Endodermal cell (in vitro differentiated cells): Measurements from ENCODE around the gene TCEA3. TPM values are rescaled to one million over a fixed set of nuclear protein-coding genes. Genes with fewer than 3 reads are reported as not detected.

ENCODE experiments used
- DNase-seq: peaks from one replicate; pipeline ENCODE4 v3.0.0-alpha.2; 2017
- H3K27ac ChIP-seq: 2 replicates; pipeline ENCODE4 v1.5.1; 2013; ENCODE audit warnings: mild to moderate bottlenecking, low read depth, low read length, moderate library complexity
- H3K27me3 ChIP-seq: 2 replicates; pipeline ENCODE4 v1.6.1; 2013; ENCODE audit warnings: mild to moderate bottlenecking, low read length, moderate library complexity; ENCODE audit not compliant: insufficient read depth, control insufficient read depth, poor library complexity, severe bottlenecking
- H3K36me3 ChIP-seq: 2 replicates; pipeline ENCODE4 v1.7.0; 2013; ENCODE audit warnings: mild to moderate bottlenecking, low read length, moderate library complexity; ENCODE audit not compliant: control insufficient read depth, insufficient read depth
- H3K4me1 ChIP-seq: one replicate; pipeline ENCODE4 v1.7.0; 2013; ENCODE audit warnings: low read length; ENCODE audit not compliant: control insufficient read depth, insufficient read depth
- H3K4me3 ChIP-seq: 2 replicates; pipeline ENCODE4 v1.5.1; 2013; ENCODE audit warnings: mild to moderate bottlenecking, low read length, moderate library complexity
- H3K9ac ChIP-seq: 2 replicates; pipeline ENCODE4 v1.6.1; 2013; ENCODE audit warnings: mild to moderate bottlenecking, low read length, moderate library complexity; ENCODE audit not compliant: poor library complexity, severe bottlenecking; ENCODE audit errors: extremely low read depth
- H3K9me3 ChIP-seq: 2 replicates; pipeline ENCODE4 v1.6.1; 2013; ENCODE audit warnings: mild to moderate bottlenecking, low read length, moderate library complexity; ENCODE audit not compliant: control insufficient read depth
- H3K27ac Mint-ChIP-seq: 2 replicates; pipeline ENCODE4 v1.8.0; 2020; ENCODE audit warnings: mixed read lengths
- H3K27me3 Mint-ChIP-seq: 2 replicates; pipeline ENCODE4 v1.8.0; 2021; ENCODE audit warnings: mild to moderate bottlenecking, mixed read lengths; ENCODE audit not compliant: insufficient read depth
- H3K36me3 Mint-ChIP-seq: 2 replicates; pipeline ENCODE4 v1.8.0; 2020; ENCODE audit warnings: low read depth, mixed read lengths
- H3K4me1 Mint-ChIP-seq: 2 replicates; pipeline ENCODE4 v1.8.0; 2020; ENCODE audit warnings: mixed read lengths
- H3K4me3 Mint-ChIP-seq: 2 replicates; pipeline ENCODE4 v1.8.0; 2020; ENCODE audit warnings: mild to moderate bottlenecking, moderate library complexity, mixed read lengths
- H3K9me3 Mint-ChIP-seq: 2 replicates; pipeline ENCODE4 v1.8.0; 2020; ENCODE audit warnings: mild to moderate bottlenecking, mixed read lengths
- WGBS, 2 experiments: methylation state at CpG; one replicate each; pipeline versions ENCODE4 v1.1.5 to v1.1.7; 2013; ENCODE audit warnings: missing lambda C conversion rate in 2 of 2, mixed read lengths in 1 of 2; ENCODE audit not compliant: insufficient coverage in 1 of 2, insufficient read length in 1 of 2; 5-methylcytosine and 5-hydroxymethylcytosine counted together
- total RNA-seq, 2 donors: library from RNA; stranded (reverse); fragmentation: NEBNext Ultra II Directional in 1 of 2; extraction: Animal tissue kit (Norgen Biotek cat#: 25700) in 1 of 2; gene quantifications; 2 replicates in 1 of 2; 3 replicates in 1 of 2; pipeline ENCODE4 v1.2.1, GENCODE V29; 2021
- TF ChIP-seq, protein P1 (sequence below): fragments of 200-600 bp; sonication (generic); conservative IDR thresholded peaks from 2 replicates; pipeline ENCODE4 v1.5.0; 2021; ENCODE audit warnings: antibody characterized with exemption, mild to moderate bottlenecking

The TCEA3 gene
- total RNA-seq, 2 donors from 2014 or later: 4.0 to 4.7 TPM

DNA sequence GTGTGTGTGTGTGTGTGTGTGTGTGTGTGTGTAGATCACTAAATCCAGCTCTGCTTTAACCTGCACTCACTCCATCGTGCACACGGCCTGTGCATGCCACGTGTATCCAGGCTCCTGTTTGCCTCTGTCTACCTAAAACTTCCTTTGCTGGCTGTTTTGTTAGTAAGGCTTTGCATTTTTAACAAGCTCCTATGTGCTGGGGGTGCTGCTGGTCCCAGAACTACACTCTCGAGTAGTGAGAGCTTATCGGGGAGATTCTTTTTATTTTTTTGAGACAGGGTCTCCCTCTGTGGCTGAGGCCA lies 596 bp upstream of the TCEA3 start:
- TF ChIP-seq, protein P1, sequence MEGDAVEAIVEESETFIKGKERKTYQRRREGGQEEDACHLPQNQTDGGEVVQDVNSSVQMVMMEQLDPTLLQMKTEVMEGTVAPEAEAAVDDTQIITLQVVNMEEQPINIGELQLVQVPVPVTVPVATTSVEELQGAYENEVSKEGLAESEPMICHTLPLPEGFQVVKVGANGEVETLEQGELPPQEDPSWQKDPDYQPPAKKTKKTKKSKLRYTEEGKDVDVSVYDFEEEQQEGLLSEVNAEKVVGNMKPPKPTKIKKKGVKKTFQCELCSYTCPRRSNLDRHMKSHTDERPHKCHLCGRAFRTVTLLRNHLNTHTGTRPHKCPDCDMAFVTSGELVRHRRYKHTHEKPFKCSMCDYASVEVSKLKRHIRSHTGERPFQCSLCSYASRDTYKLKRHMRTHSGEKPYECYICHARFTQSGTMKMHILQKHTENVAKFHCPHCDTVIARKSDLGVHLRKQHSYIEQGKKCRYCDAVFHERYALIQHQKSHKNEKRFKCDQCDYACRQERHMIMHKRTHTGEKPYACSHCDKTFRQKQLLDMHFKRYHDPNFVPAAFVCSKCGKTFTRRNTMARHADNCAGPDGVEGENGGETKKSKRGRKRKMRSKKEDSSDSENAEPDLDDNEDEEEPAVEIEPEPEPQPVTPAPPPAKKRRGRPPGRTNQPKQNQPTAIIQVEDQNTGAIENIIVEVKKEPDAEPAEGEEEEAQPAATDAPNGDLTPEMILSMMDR: no peak
- Histone ChIP-seq H3K9ac (no peak overlapping the region), H3K4me1 (no peaks in the 10 kb centered on the region), H3K27me3 (peaks cover 60% of the 10 kb centered on the region), H3K9me3 (no peaks in the 10 kb centered on the region), H3K4me3 (peak overlapping the region; percentile 66), H3K36me3 (peaks cover 34% of the 10 kb centered on the region), H3K27ac (no peak overlapping the region)
- Mint-ChIP-seq H3K9me3 (no peaks in the 10 kb centered on the region), H3K27ac (no peak overlapping the region), H3K4me3 (peak overlapping the region; percentile 57), H3K36me3 (peaks cover 41% of the 10 kb centered on the region), H3K4me1 (peaks cover 10% of the 10 kb centered on the region), H3K27me3 (peaks cover 79% of the 10 kb centered on the region)
- DNase-seq: no peak
- 27 to 49% methylated on average over 3 to 5 of the region's 5 CpGs for WGBS, 2 experiments

DNA sequence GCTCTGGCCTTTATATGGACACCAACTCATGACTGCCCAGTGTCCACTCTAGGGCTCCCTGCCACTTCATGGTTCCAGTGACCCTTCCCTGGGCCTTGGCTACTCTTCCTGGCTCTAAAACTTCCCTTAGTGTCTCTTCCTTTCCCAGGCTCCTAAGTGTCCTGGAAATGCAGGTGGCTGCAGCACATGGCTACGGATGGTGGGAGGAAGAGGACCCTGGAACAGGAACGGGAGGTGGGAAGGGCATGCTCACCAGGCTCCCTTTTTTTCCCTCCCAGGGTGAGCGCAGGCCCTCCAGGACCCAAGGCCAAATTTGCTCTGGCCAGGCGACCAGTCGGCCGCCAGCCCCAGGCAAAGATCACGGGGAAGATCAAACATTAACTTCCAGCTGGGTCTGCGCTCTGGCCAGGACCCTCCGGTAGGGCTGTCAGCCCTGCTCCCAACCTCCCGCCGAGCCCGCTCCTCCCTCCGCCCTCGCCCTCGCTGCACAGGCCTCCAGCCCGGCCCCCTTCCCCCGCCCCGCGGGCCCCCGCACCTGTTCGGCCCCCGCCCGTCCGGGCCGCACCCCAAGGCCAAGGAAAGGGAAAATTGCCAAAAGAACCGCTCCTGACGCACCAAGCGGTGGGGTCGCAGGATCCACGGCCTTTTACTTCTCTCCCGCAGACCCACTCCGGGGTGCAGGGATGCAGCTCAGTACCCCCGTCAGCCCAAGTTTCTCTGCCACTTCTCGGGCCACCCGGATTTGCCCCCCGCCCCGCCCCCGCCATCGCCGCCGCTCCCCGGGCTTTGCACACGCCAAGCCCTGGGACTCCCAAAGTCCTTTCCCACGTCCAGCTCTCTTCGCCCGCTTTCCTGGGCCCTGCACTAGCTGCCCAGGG lies 894 bp downstream of the TCEA3 start:
- Mint-ChIP-seq H3K4me1 (peaks cover 14% of the 10 kb centered on the region), H3K27ac (peak overlapping the region; percentile 7), H3K36me3 (peaks cover 28% of the 10 kb centered on the region), H3K9me3 (no peaks in the 10 kb centered on the region), H3K4me3 (peak overlapping the region; percentile 57), H3K27me3 (peaks cover 93% of the 10 kb centered on the region)
- WGBS, 2 experiments: 11 to 13% methylated on average over 10 to 42 of the region's 46 CpGs
- Histone ChIP-seq H3K4me3 (peak overlapping the region; percentile 74), H3K4me1 (no peaks in the 10 kb centered on the region), H3K36me3 (peaks cover 19% of the 10 kb centered on the region), H3K27me3 (peaks cover 66% of the 10 kb centered on the region), H3K9me3 (no peaks in the 10 kb centered on the region), H3K27ac (no peak overlapping the region), H3K9ac (no peak overlapping the region)
- TF ChIP-seq, protein P1: no peak
- DNase-seq: peak; percentile 83

DNA sequence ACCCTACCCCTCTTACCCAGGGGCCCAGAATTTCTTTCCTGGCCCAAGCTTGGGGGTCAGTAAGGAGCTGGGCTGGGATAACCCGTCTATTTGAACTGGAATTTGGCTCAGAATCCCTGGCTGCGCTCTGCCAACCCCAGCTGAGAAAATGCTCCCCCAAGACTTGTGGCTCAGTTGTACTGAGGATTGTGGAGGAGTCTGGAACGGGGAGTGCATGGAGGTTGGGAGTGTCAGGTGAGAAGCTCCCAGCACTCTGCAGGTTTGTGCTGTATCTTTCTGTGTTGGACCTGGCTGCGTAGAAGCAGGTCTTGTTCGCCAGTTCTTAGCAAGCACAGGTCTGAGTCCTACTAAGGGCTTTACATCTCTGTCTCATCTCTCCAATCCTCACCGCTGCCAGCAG lies 1.6 kb downstream of the TCEA3 start:
- H3K4me1 ChIP-seq: no peaks in the 10 kb centered on the region
- peaks cover 12% of the 10 kb centered on the region for H3K36me3 ChIP-seq
- Mint-ChIP-seq H3K9me3 (no peaks in the 10 kb centered on the region), H3K27ac (peak overlapping the region; percentile 7), H3K36me3 (peaks cover 21% of the 10 kb centered on the region), H3K4me1 (peaks cover 14% of the 10 kb centered on the region), H3K27me3 (peaks cover 94% of the 10 kb centered on the region), H3K4me3 (no peak overlapping the region)
- no peak for DNase-seq
- peaks cover 71% of the 10 kb centered on the region for H3K27me3 ChIP-seq
- no peak overlapping the region for H3K27ac ChIP-seq
- H3K9ac ChIP-seq: no peak overlapping the region
- H3K4me3 ChIP-seq: no peak overlapping the region
- H3K9me3 ChIP-seq: no peaks in the 10 kb centered on the region
- WGBS, 2 experiments: 60 to 67% methylated on average over 5 to 6 of the region's 6 CpGs
- TF ChIP-seq, protein P1: no peak
